ENCODE results near the gene RAB31.
A peak's percentile ranks its signal among the peaks of the same experiment; 100 is the strongest.

The RAB31 gene

DNA sequence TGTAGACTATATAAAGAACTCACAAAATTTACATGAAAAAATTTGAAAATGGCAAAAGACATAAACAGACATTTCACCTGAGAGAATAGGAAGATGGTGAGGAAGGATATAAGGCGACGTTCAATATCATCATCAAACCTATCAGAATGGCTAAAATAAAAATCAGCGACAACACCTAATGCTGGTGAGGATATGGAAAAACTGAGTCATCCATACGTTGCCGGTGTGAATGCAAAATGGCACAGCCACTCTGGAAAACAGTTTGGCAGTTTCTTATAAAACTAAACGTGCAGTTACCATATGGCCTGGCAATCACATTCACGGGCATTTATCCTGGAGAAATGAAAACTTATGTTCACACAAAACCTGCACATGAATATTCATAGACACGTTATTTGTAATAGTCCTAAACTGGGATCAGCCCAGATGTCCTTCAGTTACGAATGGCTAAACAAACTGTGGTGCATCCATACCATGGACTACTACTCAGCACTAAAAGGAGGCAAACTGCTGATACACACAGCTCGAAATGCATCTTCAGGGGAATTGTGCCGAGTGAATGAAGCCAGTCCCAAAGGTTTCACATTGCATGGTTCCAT, 114.6 kb downstream of the RAB31 start:
- no peak for DNase-seq

DNA sequence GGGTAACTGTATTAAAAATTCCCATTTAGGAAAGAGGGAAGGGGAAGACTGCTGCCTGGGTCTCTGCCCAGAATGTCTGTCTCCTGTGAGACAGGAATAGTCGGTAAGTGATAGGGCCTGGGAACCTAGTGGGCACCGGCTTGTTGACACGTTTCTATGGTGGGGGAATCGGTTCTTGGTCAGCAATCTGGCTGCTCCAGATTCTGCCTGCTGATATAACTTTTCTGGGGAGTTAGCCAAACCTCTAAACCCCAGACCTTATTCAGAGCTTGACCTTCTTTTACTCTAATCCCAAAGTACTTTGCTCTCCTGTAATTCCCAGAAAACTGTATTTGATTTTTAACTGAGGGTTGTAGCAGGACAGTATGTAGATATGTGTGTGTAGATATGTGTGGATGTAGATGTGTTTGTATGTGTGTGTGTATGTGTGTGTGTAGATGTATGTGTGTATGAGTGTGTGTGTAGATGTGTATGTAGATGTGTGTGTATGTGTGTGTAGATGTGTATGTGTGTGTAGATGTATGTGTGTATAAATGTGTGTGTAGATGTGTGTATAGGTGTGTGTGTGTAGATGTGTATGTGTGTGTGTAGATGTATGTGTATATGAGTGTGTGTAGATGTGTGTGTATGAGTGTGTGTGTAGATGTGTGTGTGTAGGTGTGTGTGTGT, 115.8 kb downstream of the RAB31 start:
- DNase-seq = peak; percentile 49

DNA sequence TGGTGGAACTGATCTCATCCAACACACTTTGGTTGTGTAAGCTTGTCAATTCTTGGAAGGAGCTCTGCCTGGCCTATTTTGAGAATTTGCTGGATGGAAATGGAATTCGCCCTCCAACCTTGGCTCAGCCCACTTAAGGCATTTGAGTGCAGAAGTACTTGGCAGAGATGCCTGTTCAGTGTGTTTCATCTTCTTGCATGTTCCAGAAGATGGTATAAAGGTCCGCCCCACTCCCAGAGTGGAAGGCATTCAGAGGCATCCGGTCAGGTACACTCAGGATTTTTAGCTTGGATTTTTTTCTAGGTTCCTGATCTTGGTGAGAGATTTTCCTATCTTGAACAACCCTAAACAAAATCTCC, 116.4 kb downstream of the RAB31 start:
- peak; percentile 69 for DNase-seq

DNA sequence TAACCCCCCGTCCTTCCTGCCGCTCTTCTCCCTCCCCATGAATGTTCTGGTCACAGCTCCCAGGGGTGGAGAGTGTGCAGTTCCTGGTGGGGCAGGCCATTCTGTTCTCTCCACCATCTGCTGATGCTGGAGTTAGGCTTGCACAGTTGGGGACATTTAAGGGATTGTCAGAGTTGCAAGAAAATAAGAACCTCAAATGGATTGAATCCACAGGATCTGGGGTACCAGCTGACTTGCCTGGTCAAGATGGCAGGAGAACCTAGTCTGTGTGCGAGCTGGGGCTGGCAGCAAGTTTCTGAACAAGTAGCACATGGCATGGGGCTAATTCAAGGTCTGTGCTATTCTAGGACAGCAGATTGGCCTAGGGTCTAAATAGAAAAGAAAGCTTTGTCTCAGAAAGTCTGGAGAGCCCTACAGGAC, 116.9 kb downstream of the RAB31 start:
- DNase-seq = no peak

DNA sequence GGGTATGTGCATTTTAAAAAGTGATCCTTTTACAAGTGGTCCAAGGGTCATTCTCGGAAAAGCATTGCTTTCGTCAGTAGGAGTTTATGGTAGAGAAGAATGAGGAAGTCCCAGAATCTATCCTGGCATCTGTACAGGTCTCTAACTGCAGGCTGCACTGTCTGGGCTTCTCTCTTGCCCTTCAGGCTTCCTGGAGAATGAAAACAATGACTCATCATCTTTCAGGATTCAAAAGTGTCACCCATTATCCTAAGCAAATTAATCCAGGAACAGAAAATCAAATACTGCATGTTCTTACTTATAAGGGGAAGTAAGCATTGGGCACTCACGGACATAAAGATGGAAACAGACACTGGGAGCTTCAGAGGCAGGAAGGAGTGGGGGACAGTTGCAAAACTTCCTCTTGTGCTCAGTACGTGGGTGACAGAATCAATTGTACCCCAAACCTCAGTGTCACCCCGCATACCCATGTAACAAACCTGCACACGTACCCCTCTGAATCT, 117.5 kb downstream of the RAB31 start:
- DNase-seq = peak; percentile 92

DNA sequence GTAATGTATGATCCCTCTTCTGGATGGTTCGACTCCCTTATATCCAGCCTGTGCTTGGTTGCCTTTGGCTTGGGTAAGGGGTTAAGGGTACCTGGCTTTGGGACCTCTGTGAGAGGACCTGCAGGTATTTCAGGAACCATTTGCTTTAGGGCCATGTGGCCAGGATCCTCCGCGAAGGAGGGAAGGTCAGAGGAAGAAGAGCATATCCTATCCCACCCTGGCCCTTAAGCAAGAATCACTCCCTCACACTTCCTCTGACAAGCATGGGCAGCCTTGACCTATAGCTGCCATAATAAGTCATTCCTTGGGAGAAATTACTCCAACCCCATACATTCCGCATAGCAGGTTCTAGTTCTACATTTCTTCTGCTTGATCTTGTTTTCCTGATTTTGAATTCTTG, 118.6 kb downstream of the RAB31 start:
- DNase-seq = no peak

DNA sequence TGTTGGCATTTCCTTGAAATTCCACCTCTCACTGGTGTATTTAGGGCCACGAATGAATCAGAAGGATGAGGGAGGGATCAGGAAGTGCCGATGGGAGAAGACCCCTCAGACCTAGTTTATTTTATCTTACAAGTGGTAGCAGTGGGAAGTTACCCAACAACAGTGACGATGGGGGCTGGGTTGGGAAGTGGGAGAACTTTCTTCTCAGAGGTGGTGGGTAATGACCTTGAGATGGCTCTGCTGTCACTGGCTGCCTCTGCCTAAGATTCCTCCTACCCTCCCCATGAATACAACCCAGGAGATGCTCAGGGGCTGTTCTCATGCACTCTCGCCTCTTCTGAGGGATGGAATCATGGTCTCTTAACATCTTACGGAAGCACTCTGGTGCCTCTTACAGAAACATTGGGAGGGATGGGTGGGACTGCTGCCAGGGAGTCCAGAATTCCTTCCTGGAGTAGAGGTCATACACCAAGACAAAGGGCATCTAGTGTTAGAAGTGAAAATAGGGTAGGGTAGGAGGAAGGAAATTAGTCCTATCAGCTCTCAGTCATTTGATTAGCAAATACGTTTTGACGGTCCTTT, 119.2 kb downstream of the RAB31 start:
- no peak for DNase-seq

DNA sequence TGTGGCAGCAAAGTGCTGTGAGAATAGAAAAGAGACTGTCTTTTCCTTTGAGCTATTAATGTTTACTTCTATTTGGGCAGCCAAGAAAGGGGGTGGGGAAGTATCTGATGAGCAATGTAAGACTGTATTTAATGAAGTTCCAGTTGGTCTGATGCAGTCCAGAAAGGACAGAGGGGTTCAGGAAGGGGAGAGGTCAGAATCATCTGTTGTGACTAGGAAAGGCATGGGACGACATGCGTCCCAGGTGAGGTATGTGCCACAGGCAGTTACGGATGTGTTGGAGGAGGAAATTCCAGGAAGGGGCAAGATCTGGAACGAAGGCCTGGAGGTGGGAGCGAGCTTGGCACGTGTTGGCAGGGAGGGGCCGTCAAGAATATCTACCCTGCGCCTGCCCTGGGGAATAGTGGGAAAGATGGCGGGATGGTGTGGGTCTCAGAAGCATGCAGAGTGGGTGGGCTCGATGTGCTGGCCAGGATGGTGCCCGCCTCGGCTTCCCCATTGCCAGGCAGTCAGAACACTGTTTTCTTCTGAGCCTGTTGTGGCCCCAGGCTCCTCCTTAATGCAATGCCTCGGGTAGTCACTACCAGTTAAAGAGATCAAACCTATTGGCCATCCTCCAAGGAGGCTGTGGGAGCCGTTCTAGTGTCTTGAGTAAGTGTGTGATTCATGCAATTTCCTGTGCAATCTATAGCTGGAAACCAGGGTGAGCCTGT, 119.8 kb downstream of the RAB31 start:
- peak; percentile 99 for DNase-seq

DNA sequence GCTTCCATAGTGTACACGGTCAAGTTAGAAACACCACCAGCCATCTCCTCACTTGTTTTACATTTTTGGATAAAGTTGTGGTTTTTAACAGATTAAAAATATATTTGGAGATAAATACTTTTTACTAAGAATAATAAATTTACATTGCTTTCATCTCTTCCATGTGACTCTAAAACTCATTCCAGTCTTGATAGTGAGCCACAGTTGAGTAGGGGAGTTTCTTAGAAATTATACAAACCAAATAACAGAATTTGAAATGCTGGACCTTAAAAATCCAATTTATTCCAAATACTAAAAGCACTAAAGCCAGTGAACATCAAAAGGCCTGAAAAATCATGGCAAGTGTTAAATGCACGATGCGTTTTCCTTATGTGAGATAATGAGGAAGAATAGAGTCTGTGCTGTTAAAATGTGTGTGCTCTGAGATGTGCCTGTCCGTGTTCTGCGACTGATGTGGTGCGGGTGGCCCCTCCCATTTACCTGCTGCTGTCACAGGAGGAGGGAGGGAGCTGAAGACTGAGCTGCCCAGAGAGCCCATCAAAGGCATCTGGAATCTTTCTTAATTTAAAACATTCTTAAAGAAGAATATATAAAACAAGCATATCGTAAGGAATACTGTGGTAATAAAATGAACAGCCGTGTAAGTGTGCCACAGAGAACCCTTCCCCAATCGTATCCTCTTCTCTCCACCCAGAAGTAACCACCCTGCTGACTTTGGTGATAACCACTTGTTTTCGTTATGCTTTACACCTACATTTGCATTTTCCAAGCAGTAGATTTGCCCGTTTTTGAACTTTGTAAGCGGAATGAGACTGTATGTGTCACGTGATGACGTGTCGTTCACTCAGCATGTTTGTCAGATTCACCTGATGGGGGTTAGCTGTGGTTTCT, 120.7 kb downstream of the RAB31 start:
- DNase-seq = no peak

DNA sequence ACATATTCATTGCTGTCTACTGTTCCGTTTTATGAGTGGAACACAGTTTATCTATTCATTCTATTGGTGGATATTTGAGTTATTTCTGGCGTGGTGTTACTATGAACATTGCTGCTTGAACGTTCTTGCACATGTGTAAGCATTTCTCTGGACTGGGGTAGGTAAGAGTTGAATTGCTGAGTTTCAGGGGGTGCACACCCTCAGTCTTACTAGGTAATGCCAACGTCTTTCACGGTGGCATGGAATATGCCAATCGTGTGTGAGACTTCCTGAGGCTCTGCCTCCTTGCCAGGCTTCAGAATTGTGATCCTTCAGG, 121.3 kb downstream of the RAB31 start:
- DNase-seq = no peak

DNA sequence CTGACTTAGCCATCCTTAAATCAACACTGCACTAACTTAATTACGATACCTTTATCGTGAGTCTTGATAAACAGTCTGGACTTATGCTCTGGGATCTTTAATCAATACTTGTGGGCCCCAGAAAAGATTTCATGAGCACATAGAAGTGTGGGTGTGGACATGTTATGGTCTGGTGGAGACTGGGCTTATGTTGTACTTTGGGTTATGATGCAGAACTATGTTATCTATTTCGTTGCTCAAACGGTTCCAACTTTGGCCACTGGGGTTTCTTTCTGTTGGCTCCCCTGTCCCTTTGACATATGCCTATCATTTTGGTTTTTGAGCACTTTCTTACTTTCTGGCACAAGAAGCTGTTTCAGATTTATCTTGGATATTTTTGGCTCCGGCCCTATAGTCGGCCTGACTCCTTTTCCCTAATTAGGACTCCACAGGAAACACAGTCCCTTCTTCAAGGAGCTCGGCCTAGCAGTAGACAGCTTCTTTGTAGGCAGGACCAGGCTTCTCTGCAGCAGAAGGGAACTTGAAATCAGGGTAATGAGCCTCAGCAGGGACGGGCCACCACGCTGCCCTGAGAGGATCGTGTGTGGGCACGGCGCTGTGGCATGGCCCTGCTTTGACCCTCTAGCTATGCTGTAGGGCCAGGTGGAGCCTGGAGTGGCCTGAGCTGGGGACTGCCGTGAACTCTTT, 123.1 kb downstream of the RAB31 start:
- no peak for DNase-seq

DNA sequence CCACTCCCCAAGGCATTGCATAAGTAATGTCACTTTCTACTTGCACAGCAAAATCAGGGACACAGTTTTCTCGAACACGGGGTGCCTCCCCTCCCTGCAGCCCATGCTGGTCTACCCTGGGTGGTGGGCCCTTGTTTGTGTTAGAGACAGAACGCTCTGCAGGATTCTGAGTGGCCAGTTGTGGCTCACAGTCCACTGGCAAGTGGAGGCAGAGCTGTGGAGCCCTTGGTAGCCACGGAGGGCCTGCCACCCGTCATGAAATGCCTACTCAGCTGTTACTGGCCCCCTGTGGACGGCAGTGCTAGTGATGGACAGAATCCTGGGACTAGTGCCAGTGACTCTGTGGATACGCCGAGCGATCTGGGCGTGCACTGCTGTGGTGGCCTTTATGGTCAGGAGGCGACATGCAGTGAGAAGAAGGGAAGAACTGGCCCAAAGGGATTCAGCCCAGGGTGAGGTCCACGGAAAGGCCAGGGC, 123.7 kb downstream of the RAB31 start:
- no peak for DNase-seq

DNA sequence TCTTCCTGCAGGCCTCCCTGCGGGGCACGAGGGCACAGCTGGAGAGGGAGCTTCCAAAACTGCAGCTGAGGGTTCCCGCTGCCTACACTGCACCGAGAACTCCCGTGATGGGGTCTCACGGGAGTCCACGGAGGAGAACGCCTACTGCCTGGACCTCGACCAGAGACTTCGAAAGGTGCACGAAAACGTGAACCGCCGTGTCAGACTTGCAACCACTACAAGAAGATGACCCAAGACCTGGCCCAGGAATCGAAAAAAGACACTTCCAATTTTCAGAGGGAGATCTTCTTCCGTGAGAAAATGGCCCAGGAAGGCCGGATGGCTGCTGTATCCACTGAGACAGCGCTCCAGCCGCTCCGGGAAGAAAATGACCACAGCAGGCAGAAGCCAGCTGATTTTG, 124.8 kb downstream of the RAB31 start:
- DNase-seq = no peak

DNA sequence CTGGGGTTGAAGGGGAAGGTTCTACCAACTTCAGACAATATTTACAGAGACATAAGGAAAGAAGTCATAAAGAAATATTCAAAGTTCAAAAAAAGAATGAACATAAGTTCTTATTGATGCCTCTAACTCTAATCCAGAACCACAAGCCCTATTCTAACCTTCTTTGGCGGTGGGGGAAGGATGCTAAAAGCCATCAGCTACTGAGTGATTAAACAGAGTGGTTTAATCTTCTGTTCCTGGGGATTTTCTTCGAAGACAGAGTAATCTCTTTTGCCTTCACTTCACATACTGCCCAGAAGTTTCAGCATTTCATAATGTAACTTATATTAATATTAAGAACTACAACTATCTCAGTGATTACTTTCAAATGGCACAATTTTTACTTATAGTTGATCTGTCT, 126.5 kb downstream of the RAB31 start:
- DNase-seq = no peak

DNA sequence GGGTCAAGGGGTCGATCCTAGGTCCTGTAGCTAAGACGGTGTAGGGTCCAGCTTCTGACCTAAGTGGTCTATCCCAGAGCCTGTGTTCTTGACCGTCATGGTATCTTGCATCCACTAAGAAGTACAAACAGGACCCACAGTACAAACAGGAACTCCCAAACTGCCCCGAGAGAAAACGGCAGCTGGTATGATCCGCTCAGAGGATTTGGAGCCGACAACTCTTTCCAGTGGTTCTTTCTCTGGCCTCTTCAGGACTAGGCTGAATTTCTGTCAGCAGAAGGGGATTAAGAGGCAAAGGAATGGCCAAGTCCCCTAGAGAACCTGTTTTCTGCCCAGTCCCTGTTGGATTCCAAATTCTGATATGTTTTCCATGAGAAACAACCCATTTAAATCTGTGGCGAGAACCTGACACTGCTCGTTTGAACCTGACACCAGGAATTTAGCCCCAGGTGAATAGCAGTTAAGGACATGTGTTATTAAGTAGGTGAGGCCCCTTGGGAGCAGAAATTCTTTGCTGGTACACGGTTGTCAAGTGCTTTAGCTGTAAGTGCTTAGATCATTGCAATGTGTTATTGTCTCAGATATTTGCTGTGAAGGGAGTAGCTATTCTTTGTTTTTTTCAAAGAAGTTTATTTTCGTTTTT, 127.1 kb downstream of the RAB31 start:
- no peak for DNase-seq

DNA sequence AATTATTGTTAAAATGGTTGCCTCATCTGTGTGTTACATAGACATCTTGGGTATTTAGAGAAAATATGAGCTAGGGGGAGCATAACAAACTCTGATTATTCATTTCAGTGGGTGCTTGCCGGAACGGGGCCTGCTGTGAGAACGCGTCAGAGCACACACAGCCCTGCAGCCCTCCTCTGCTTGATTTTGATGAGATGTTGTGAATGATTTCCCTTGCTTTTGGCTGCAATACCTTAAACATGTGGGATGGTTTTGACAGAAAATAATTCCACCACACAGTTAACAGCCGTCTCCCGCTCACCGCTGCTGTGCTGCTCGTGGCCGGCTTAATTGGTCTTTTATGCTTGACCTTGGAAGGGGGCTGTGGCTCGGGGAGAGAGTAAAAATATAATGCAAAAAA, 127.7 kb downstream of the RAB31 start:
- DNase-seq = peak; percentile 53

DNA sequence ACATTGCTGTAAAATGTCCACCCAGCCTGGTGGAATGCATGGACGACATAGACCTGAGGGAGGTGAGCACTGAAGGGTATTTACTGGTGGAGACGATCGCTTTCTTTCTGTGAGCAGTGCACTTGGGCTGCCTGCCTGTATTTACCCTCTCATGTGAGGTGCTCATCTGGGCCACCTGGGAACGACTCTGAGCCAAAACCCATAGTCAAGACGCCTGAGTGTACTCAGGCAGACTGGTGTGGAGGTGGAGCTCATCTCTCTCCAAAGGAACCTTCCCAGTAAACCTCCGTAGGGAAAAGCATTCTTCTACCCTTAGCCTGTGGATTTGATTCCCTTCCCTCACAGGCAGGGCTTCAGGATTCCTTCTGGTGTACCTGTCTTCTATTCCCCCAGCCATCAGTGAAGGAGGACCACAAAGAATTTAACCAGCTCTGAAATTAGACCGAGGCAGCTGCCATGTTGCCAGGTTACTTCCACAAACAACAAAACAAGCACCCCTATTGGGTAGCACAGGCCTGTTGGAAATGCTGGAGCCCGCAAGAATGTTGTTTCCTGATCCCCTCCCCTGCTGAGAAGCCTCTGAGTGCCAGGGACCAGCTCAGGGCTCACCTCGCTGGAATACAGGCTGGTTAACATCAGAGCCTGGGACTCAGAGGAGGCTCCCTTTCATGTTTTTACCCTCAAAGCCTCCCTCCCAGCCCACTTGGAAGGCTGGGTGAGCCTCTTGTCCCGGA, 130.2 kb downstream of the RAB31 start:
- DNase-seq = peak; percentile 80

DNA sequence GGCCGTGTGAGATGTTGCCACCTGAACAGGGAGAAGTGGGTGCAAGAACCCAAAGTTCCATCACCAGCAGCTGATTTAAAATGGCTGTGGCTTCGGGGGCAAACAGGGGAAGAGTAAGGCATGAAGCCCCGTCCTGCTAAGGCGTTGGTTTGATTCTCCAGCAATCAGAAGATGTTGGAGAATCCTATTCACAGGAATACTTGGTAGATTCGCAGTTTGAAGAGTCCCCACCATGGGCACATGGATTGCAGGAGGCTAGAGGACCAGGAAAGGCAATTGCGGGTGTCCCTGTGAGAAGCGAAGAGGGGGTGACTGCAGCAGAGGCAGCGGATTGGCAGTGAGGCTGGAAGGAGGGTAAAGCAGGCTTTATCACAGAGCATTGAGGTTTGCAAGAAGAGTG, 131.1 kb downstream of the RAB31 start:
- DNase-seq = no peak

DNA sequence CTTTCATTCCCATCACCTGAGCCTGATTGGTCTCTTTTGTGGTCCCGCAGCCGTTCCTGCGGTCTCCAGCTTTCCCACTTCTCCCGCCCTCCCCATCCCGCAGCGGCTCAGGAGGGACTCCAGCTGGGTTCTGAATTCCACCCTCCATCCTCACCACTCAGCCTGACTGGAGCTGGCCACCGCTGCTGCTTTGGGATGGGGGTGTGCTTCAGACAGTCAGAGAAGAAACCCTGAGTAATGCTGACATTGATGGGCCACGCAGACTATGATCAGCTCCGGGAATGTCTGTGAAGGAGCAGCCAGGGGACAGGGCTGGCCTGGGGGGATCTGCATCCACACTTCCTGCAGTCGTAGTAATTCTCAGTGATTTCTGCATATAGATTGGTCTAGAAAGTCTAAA, 131.8 kb downstream of the RAB31 start:
- no peak for DNase-seq

DNA sequence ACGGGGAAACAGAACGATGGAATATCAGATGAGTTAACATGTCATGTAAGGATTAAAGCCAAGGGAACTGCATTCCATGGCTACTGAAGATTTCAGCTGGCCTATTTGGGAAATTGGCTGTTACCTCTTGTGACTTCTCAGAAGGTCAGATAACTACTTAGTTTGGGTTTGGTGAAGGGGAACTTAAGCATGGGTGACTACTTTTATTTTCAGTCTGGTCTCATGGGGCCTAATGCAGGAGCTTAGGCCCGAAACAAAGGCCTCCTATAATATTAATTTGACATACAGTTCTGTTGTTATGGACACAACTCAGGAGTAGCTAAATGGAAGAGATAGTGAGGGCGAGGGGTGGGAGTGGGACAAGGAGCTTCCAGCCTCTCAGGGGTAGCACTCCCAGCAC, 133.7 kb downstream of the RAB31 start:
- no peak for DNase-seq

DNA sequence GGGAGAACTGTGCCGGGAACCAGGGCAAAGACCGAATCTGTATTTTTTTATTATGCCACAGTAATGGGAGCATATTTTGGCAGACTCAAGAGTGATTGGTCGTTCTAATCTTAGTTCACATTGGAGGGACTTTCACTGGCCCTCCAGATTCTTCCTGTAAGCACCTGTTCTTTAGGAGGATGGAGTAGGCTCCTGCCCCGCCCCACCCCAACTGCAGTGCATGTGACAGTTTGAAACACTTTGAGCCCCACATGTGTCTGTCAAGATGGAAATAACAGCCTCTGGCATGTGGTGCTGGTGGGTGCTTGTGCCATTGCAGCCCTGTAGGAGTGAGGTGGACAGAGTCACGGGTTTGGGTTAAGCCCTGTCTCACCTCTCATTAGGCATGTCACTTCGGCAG, 134.3 kb downstream of the RAB31 start:
- DNase-seq = no peak

Data from fibroblast of skin of right quadriceps (primary cell).